Stimulated activated CD8-positive, alpha-beta memory T cell treated with anti-CD3 and anti-CD28 coated beads, Interleukin-2, amount 100 ng/mL, for 1 hour (primary cell): ENCODE data around the gene CLDN9.
A peak's percentile ranks its signal among the peaks of the same experiment; 100 is the strongest.

Experiments
- DNase-seq, 2 donors: peaks; one replicate each; pipeline ENCODE4 v3.0.0-alpha.2; 2020; ENCODE audit warnings: low read depth in 2 of 2

Gene CLDN9

GRCh38 chr16:2974319-2975056 lies 38.2 kb upstream of the CLDN9 start:
- DNase-seq, result no peak

DNA sequence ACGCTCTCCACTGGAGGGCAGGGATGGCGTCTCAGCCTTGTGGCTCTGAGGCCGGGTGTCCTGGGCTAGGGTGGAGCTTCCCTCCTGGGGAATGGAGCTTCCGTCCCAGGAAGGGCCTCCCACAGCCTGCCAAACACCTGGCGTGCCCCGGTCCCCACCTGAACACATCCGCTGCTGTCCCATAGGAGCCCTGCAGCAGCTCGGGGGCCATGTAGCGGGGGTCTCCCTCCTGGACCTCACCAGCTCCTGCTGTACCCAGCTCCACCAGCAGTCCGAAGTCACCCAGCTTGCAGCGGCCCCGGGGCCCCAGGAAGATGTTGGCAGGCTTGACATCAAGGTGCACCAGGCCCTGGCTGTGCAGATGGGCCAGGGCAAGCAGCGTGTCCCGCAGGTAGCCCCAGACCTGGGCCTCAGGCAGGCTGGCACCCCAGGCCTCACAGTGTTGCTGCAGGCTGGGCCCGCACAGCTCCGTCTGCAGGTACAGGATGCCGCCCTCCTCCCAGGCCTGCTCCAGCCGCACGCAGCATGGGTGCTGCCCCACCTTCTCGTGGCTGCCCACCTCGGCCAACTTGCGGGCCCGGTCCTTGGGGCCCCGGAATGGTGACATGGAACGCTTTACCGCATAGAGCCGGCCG lies 37.4 kb upstream of the CLDN9 start:
- DNase-seq, result no peak

DNA sequence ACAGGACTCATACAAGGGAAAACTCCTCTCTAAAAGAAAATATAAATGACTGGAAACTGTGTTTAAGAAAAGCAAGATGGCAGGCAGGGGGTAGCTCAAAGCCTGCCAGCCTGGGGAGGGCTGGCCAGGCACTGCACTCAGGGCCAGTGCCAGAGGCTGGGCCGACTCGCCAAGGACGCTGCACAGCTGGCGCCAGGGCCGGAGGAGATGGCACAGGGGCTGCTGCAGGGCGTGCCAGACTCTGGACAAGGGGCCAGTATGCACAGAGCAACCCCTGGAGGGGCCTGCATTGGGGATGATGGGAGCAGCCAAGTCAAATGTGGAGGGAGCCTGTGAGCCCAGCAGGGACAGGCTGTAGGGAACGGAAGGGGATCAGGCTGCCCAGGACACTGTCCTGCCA lies 36.5 kb upstream of the CLDN9 start:
- DNase-seq, result no peak

DNA sequence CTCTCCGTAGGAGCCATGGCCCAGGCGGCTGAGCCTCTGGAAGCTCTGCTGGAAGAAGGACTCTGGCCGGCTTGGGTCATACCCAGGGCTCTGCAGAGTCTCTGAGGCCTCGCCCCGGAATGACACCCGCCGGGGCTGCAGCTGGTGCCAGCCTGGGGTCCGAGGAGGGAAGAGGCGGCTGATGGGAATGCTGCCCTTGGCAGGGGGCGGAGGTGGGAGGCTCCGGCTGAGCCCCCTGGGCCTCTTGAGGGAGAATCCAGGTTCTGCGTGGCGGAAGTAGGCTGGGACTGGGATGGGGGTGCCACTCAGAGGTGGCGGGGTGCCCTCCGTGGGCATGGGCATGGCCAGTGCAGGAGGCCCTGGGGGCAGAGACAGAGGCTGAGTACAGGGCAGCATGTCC lies 36.0 kb upstream of the CLDN9 start:
- no peak for DNase-seq

- DNase-seq, result no peak
Observed at GRCh38 chr16:2977440-2977839, 35.3 kb upstream of the CLDN9 start.

GRCh38 chr16:2979669-2980226 lies 33.0 kb upstream of the CLDN9 start:
- no peak for DNase-seq

GRCh38 chr16:2980227-2981176 lies 32.2 kb upstream of the CLDN9 start, which contains the start of gene PKMYT1:
TSS of gene PKMYT1 (minus strand) at chr16:2980446. CDS start at chr16:2979657, 789 bp downstream.
- DNase-seq, result peak; percentile 89 to 93

DNA sequence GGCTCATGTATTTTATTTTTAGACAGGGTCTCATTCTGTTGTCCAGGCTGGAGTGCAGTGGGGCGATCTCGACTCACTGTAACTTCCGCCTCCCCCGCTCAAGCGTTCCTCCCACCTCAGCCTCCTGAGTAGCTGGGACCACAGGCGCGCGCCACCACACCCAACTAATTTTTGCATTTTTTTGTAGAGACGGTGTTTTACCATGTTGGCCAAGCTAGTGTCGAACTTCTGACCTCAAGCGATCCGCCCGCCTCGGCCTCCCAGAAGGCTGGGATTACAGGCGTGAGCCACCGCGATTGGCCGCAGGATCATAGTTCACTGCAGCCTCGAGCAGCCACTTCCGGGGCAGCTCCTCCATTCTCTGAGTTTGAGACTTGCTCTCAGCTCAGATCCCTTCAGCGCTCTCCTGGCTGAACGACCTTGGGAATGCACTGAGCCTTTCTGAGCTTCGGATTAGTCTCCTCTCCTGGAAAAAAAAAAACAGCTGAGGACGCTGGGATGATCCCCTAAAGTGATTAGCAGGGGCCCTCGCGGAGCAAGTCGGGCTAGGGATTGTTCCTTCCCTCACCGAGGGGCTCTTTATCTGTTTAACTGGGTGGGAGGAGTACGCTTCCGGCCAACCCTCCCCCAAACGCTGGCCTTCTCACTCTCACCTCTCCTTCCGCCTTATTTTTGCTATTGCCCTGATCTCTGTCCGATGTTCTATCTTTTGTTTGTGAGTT lies 31.4 kb upstream of the CLDN9 start:
- no peak for DNase-seq

DNA sequence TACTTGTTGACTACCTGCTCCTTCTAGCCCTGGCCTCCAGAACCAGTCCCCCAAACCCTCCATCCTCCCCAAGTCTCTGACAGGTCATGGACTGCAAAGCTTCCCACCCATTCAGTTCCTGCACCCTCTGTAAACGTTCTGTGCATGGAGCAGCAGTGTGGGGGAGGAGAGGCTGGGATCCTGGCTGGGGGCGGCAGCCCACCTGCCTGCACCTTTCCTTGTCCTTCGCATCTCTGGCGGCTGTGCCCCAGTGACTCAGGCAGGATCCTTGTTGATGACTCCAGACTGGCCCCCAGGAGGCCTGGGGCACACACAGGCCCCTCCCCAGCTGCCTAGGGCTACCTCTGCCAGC lies 30.8 kb upstream of the CLDN9 start:
- no peak for DNase-seq

GRCh38 chr16:2982402-2982801 lies 30.3 kb upstream of the CLDN9 start:
- DNase-seq, result no peak

GRCh38 chr16:2983706-2984136 lies 29.0 kb upstream of the CLDN9 start:
- DNase-seq, result peak; percentile 31 to 39

- DNase-seq, result no peak
Observed at GRCh38 chr16:2985462-2985861, 27.3 kb upstream of the CLDN9 start.

DNA sequence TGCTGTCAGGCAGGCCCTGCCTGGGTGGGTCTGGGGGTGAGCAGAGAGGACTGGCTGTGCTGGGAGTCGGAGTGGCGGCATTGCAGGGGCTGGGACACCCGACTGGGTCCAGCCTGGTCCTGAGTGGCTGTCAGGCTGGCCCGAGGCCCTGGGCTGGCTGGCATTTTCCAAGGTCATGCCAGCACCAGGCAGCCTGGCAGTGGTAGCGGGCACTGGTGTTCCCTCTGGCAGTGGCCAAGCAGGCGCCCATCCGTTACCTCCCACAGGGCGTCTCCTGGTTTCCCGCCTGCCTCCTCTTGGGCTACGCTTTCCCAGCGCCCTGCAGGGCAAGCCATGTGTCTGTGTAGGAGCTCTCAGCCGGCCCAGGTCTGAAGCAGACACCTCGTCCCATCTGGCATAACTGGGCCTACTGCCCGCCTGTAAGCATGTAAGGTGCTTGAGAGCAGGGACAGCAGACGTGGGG lies 26.8 kb upstream of the CLDN9 start:
- no peak for DNase-seq

- no peak for DNase-seq
Observed at GRCh38 chr16:2986623-2987188, 26.0 kb upstream of the CLDN9 start.

GRCh38 chr16:2987286-2987685 lies 25.4 kb upstream of the CLDN9 start:
- DNase-seq, result no peak

- no peak for DNase-seq
Observed at GRCh38 chr16:2987833-2988232, 24.9 kb upstream of the CLDN9 start.

DNA sequence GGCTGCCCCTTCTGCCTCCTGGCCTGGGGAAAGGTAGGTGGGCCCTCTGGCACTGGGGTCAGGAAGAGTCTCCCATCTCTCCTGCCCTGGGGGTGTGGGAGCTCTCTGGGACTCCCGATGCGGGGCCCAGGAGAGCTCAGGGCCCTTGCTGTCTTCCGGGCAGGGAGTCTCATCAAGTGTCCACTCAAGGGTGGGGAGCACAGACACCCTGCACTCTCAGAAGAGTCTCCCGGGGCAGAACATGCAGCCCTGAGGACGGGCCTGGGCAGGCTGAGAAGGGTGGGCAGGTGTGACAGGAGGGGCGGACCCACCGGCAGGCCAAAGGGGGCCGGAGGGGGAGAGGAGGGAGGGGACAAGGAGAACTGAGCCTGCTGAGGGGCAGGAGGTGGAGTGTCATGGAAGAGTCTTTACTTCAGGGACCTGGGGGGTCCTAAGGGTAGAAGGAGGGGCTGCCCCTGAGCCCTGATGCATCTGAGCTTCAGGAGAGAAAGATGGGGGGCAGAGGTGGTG lies 24.1 kb upstream of the CLDN9 start:
- DNase-seq, result no peak

- no peak for DNase-seq
Observed at GRCh38 chr16:2990891-2991290, 21.8 kb upstream of the CLDN9 start.

DNA sequence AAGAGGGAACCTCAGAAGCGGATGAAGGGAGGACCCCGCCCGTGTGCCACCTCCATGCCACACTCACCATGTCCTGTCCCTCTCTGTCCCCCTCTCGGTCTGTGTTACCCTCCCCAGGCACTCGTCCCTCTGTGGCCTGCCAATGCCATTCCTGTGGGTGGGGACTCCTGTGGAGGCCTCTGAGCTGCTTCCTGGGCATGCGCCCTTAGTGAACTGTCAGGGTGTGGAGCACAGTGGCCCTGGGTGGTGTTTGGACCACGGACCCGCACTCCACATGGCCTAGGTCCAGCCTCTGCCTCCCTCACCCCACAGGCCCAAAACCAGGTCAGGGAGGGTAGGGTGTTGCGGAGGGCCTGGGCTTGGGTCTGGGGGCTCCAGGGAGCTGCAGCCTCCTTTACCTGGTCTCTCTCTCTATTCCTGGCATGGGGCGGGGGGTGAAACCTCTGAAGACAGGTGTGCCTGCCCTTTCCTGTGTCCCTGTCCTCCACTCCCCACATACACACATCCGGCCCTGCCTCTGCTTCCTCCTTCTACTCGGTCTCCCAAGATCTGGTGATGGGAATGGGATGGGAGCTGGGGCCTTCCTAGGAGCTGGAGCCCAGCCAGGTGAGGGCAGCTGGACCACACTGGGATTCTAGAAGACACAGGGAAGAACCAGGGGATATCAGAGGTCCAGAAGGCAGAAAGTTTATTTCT lies 21.0 kb upstream of the CLDN9 start:
- no peak for DNase-seq
